CD4-positive, alpha-beta T cell treated with Interleukin-21 for 1 hour (primary cell): ENCODE results near the gene GVQW3.
"Not testable (repeated sequence)": the region's sequence is repeated elsewhere in the genome, so short reads cannot be mapped to it uniquely, and the experiment has no call there.

Experiments
- DNase-seq: peaks from one replicate; pipeline ENCODE4 v3.0.0-alpha.2; 2020

Gene GVQW3

DNA sequence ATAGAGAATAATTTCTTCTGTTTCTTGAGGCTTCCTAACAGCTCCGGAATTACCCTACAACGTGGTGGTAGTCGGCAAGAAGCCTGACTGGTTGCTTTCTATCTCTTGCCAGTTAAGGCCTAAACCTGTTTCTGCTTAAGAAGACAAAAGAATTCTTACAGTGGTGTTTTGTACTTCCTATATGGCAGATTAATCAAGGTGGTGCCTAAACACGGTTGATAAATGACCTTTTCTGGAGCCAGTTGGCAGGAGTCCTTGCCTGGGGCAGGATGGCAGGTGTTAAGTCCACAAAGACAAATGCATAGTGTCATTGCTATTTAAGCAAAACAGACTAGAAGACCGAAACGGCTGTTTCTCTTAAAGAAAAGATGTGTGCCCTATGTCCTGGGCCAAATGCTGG is 9.9 kb downstream of the GVQW3 start:
- no peak for DNase-seq

DNA sequence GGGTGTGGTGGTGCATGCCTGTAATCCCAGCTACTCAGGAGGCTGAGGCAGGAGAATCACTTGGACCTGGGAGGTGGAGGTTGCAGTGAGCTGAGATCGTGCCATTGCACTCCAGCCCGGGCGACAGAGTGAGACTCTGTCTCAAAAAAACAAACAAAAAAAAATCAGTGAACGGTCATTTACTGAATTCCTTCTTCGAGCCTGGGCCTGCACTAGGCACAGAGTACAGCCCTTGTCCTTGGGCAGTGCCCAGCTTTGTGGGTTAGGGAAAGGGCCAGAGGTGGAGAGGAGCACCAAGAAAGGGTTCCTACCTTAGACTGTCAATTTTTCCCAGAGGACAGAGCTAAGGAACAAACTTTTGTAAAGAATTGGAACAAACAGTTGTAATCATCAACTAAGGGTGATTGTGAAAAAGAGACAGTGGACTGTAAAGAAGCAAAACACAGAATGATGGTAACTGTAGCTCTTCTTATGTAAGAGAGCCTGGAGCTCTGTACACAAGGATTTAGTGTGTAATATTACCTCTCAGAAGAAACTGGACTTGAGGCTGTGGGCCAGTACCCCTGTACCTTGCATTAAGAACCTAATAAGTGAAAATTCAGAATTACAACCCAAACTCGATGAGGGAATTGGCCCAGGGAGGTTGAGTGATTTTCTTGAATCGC is 10.8 kb downstream of the GVQW3 start:
- no peak for DNase-seq

DNA sequence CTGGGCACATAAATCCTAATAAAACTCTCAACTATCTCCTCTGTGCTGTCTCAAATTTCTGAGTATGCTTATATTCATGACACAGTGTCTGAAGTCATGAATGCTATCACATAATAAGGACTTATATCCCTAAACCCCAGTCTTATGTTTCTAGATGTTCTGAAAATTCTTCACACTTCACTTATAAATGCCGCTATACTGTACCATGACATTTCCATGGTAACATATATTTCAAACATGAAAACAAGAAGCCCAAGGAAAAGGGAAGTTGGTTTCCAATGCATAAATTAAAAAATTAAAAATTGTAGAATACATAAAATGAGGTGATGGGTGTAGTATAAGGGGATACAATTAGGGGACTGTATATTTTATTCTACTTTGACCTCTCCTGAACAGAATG is 11.7 kb downstream of the GVQW3 start:
- no peak for DNase-seq

DNA sequence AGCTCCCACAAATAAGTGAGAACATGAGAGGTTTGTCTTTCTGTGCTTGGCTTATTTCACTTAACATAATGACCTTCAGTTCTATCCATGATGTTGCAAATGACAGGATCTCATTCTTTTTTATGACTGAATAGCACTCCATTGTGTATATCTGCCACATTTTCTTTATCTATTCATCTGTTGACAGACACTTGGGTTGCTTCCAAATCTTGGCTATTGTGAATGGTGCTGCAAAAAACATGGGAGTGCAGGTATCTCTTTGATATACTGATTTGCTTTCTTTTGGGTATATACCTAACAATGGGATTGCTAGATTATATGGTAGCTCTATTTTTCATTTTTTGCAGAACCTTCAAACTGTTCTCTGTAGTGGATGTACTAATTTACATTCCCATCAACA is 13.3 kb downstream of the GVQW3 start:
- no peak for DNase-seq

DNA sequence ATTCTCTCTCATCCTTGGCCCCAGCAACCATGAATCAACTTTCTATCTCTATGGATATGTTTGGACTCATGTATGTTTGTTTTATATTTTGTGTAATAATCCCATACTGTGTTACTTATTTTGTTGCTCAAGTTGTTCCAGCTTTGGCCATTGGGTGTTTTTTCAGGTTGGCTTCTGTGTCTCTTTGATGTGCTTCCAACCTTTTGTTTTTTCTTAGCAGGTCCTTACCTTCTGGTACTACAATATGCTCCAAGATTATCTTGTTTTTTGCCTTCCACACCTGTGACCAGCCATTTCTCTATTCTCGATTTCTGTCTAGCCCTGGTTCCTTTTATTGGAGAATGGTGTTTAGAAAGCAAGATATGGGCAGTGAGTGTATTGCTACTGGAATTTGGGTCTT is 14.2 kb downstream of the GVQW3 start:
- no peak for DNase-seq

DNA sequence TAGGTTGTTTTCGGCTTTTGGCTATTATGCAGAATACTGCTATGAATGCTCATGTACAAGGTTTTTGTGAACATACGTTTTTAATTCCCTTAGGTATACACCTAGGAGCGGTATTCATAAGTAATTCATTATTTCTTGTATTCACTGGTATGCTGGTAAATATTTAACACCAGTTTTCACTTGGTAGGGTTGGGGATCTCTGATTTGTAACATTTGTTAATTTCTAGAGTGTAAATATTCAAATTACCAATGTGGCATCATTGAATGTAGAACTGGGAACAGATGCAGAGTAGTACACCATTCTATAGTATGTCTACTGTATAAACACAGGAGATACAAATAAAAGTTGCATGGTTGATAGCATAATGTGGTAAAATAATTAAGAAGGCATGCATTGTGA is 16.3 kb downstream of the GVQW3 start:
- DNase-seq = no peak

DNA sequence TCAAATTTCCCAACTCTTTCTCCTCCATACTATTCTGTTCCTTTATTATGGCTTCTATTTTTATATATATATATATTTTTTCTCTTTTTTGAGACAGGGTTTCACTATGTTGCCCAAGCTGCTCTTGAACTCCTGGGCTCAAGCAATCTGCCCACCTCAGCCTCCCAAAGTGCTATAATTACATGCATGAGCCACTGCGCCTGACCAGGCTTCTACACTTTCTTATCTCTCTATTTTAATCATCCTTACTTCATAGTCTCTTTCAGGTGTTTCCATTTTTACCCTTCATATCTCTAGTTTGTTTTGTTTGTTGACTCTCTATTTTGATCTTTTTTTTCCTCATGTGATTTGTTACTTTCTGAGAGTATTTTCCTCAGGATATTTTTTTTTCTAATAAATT is 19.8 kb downstream of the GVQW3 start:
- no peak for DNase-seq

DNA sequence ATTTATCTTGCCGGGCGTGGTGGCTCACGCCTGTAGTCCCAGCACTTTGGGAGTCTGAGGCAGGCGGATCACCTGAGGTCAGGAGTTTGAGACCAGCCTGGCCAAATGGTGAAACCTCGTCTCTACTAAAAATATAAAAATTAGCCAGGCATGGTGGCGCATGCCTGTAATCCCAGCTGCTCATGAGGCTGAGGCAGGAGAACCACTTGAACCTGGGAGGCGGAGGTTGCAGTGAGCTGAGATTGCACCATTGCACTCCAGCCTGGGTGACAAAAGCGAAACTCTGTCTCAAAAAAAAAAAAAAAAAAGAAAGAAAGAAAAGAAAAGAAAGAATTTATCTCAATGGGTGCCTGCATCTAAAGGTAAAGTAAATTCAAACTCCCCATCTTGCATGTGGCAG is 20.4 kb downstream of the GVQW3 start:
- not testable (repeated sequence) for DNase-seq

DNA sequence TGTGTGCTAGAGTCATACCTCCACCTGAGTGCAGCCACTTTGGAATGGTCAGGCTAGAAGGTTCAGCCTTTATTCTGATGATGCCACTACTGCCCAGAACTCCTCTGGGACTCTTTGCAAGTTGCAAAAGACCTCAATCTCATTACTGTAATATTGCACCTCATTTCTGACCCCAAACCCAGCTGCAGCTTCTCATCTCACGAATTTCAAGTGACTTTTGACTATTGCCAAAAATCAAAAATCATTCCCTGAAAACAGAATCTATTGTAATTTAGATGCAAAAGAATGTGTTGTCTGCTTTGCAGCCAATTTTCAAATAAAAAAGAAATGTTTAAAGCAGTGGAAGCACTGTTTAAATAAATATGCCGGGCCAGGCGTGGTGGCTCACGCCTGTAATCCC is 25.2 kb downstream of the GVQW3 start:
- no peak for DNase-seq

DNA sequence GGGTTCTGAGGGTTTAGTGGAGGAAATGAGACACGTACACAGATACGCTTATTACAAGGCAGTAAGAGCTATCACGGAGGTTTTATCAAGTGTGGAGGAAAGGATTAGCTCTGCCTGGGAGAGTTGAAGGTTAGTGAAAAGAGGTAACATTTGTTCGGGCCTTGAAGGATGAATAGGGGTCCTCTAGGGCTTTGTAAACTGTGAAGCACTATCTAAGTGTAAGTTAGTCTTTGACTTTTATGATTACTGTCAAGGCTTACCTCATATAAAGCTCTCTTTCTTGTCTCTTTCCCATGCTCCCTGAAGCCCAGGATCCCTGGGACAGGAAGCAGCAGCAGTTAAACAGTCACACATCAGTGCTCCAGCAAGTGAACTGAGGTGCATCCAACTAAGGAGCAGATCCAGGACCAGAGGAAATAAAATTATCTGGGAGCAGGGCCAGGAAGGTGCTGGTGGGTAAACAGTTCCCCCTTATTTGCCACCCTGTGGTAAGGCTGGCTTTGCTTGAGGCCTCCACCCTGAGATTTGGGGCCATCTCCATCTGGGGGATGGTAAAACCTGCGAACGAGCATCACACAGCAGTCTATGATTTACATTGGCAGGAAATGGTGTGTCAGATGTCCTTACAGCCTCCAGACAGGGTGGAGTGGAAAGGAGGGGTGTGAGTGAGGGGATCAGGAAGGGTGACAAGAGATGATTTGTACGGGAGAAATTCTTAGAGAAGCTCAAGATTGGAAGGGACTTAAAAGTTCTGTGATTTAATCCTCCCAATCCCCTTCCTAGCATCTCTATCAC is 27.2 kb downstream of the GVQW3 start:
- DNase-seq = no peak

DNA sequence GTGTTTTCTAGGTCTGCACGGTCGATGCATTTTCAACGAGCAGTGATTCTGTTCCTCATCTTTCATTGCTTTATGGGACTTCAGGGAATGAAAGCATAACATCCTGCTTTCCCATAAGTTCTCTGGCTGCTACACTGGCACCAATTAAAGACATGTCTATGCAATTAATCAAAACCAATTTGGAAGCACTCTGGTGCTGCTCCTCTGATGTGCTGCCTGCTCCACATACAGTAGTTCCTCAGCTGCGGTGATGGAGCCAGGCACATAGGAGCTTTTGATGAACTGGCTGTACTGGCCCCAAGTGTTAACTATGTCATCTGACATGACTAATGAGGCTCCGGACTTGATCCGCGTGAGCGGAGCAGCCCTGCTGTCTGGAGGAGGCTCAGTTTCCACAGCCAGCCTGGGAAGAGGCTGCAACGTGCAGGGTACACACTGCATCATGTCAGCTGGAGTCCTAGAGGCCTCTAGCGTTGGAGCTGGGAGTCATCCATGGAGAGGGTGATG is 29.8 kb downstream of the GVQW3 start:
- DNase-seq = no peak

DNA sequence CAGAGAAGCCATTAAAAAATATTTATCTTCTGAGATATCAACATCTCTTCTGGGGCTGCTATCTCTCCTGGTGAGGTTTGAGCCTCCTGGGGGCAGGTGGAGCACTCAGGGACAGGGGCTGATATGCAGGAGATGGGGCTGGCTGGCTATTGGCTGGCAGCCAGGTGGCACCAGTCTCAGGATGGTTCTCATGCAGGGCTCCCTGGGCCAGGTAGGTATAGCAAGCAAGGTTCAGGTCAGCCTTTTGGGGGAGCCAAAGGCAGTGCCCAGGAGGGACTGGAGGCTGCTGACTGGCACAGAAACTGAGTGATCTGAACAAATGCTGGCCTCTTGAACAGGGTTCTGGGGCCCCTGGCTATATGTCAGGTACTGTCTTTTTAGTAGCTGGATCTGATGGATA is 34.0 kb downstream of the GVQW3 start:
- no peak for DNase-seq

DNA sequence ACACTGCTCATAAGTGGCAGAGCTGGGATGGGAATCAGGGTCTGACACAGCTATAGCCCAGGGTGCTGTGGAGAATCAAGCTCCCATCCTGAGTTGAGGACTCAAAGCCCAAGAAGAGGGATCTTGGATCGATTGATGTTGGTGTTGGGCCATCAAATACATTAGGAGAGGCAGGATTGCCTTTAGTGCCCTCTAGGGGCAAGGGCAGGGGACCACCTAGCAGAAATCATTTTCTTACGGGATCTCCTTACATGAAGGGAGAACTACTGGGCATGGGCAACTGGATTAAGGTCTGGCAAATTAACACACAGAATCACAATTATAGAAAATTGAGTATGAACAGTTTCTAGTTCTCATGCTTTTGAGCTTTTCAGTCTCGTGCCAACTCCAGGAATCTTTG is 38.8 kb downstream of the GVQW3 start:
- DNase-seq = peak; percentile 14

DNA sequence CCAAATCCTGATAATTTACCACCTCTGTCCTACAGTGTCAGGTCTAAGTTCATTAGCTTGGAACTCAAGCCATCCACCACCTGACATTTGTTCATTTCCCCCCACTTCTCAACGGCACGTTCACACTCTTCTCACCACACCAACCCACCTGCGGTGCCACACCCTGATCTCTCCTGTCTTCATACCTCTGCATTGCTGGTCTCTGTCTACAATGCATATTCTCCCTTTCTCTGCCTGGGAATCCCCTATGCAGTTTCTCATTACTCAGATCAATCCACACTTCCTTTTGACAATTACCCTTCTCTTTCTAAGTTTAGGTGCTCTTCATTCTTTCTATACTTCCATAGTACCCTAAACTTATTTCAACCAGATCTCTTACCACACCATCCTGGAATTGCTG is 43.3 kb downstream of the GVQW3 start:
- no peak for DNase-seq

DNA sequence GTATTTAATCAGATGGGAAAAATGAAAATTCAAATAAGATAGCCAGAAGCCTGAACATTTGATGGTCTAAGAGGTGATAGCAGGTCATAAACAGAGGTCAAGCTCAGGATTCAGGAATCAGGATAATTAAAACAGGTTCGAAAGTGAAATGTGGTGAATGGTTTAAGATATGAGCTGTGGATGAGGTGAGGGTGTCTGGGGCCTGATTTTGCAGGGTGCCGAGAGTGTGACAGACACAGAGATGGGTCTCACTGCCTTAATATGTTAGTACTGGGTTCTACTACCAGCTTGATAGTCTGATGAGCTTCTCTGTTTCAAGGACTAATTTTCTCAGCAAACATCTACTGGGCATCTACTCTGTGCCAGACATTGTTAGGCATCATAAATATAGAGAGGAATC is 43.8 kb downstream of the GVQW3 start:
- DNase-seq = no peak

DNA sequence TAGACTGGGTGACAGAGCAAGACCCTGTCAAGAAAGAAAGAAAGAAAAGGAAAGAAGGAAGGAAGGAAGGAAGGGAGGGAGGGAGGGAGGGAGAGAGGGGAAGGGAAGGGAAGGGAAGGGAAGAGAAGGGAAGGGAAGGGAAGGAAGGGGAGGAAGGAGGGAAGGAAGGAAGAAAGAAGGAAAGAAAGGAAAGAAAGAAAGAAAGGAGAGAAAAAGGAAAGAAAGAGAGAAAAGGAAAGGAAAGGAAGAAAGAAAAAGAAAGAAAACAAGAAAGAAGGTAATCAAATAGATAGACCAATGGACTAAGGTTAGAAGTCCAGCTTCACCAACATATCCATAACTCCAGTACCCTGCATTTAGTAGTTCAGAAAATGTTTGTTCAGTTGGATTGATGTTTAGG is 45.5 kb downstream of the GVQW3 start:
- no peak for DNase-seq

DNA sequence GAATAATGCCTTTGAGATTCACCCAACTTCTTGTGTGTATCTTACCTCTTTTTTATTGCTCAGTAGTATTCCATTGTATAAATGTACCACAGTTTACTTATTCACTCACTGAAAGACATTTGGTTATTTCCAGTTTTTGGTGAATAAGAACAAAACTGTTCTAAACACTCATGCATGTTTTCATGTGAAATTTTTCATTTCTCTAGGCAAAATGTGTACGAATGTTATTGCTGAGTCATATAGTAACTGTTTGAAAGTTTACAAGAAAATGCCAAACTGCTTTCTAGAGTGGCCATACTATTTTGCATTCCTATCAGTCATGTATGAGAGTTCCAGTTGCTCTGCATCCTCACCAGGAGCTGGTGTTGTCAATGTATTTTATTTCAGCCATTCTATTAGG is 54.9 kb downstream of the GVQW3 start:
- DNase-seq = no peak

DNA sequence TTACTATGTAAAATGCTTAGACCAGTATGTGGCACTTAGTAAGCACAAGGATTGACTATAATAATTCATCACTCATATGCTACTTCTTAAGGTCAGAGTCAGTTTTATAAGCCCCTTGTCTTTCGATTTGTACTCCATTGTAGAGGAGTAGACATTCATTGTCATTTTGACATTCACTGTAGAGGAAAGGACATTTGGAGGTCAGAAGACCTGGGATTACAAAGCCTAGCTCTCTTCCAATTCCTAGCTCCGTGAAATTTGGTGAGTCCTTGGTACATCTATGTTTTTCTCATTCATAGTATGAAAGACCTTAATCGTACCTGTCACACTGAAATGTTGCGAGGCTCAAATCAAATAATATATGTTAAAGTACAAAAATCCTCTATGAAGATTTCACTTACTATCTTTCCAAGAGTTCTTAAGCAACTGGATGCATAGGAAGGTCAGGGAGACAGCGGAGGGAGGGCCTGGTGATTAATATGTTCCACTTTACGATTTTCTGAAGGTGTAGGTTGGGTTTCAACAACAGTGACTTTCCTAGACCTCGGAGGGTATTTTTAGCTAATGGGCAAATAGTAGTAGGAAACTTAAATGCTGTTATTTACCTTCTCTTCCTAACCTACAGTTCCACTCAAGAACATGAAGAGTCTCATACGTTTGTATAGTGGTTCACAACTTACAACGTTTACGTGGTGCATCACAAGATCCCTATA is 62.3 kb downstream of the GVQW3 start:
- DNase-seq = no peak

DNA sequence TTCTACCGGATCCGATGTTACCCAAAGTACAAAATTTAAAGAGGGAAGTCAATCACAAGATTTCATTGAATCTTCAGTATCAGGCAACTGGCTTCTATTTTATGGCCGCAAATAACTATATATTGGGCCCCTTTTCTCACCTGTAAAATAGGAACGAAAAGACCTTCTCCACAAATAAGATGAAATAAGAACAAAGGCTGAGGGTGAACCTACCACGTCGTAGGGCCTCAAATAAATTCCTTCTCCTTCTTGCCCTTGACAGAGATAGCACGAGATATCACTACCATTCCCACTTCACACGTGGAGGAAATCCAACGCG is 62.9 kb downstream of the GVQW3 start:
- no peak for DNase-seq

DNA sequence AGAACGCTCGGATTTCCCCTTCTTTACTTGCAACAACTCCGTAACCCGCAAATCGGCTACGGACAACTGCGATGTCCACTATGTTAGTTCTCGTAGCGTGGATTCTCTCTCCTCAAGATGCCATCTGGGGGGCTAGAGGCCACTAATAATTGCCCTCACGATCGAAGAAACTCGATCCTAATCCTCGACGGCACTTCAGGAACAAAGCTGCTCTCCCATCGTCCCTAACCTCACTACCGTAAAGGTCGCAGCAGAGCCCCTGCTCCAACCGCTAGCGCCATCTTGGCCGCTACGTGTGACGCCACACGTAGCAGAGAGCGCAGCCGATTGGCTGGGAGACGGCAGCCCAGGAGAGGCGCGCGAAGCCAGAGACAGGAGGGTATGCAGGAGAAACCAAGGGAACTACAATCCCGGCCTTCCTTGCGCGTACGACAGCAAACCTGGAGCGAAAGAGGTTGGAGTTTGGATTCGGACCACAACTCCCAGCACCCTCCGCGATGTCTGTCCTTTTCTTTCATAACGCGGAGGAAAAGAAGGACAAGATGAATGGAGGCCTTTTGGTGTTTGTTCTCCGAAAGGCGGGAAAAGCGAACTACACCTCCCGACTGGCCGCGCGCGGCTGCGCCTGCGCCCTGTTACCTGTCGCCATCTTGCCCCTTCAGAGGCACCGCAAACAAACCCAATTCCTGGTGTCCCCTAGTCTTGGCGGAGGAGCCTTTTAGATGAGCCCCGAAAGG is 63.4 kb downstream of the GVQW3 start, which contains the start of gene EMSY:
Gene EMSY (plus strand): TSS at position 635 of the 737 bp plus-strand sequence. CDS start 1,921 bp downstream, outside the sequence.
- DNase-seq = peak; percentile 94

DNA sequence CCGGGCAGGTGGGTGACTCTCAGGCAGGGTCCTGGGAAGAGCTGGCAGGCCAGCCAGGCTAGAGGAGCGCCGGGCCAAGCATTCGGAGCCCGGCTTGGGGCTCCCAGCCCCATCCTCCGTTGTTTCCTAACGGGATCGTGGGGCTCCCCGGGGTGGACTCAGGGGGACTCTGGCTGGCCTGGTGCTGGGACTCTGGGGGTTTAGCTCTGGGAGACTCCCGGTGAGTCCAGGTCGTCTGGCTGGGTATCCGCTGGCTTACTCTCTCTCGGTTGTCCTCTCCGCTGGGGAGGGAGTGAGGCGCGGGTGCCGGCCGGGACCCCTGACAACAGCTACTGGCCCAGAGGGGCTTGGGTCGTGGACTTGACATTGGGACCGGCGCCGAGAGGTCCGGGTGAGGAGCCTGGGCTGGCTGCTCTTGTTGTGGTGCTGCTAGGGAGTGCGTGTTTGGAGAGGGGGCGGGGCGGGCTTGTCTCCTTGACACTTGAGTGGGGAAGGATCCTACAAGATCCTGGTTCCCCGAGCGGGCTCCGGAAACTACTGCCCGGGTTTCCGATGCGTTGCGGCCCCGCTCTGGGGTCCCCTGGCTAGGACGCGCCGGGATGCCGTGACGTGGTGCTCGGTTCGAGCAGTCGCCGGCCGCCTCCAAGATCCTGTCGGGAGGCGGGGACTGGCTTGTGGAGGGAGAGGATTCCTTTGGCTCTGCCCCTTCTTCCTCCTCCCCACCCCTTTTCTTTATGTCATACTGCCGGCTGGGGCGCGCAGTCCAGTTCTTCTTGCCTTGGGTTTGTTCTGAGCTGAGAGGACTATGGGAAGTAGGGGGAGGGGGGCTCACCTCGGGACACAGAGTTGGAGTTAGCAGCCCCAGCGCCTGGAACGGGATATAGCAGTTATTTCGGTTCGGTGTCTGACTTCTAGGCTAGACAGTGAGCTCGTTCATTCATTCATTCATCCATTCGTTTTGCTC is 64.3 kb downstream of the GVQW3 start:
- peak; percentile 51 for DNase-seq

DNA sequence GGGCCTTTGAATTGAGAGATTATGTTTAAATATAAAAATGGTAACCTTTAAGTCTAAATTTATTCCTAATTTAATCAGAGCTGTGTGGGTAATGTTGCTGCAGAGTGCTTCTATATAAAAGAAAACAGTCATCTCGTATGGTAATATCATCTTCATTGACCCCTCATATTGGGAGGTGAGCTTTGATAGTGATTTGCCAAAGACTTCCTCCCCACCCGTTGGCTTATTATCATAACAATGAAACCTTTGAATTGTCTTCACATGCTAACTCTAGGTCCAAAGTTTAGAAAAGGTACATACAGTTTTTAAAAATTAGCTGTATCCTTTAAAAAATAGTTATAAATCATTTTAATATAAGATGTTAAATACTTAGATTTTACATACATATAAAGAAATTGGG is 67.4 kb downstream of the GVQW3 start:
- no peak for DNase-seq
